IMR-90 (cell line): ENCODE data around the gene ACTA1. TPM values are rescaled to one million over a fixed set of nuclear protein-coding genes. Genes with fewer than 3 reads are reported as not detected.

Source experiments
- ATAC-seq: fragments of 200-7000 bp; cut with Tn5 transposase; 2 replicates; pipeline ENCODE4 v1.9.1; 2020; ENCODE audit warnings: low read depth, mild to moderate bottlenecking, moderate library complexity
- BruUV-seq: library from RNA; stranded (reverse); fragments of 400-500 nt; replicated peaks from 2 replicates; lab custom pipeline; 2021; lab: Mats Ljungman, UMichigan
- CTCF ChIA-PET: fragments of 300-600 bp; formaldehyde crosslinking; extraction: SDS; loops from one replicate; lab custom pipeline; 2021; ENCODE audit warnings: antibody characterized with exemption; lab: Yijun Ruan, JAX
- POLR2A ChIA-PET: fragments of 300-600 bp; sonication (Branson Sonifier 250); formaldehyde crosslinking; loops from one replicate; lab custom pipeline; 2022; ENCODE audit warnings: antibody characterized with exemption; ENCODE audit not compliant: unreplicated experiment; lab: Charles Lee
- DNase-seq: peaks from one replicate; pipeline ENCODE4 v3.0.0; 2013
- H2AFZ ChIP-seq: replicated peaks from 2 replicates; pipeline ENCODE3; 2013; ENCODE audit warnings: low read length, mild to moderate bottlenecking; ENCODE audit not compliant: poor library complexity
- H2AK5ac ChIP-seq: 2 replicates; pipeline ENCODE4 v1.6.1; 2013; ENCODE audit warnings: low read depth, low read length, inconsistent platforms
- H2AK9ac ChIP-seq: replicated peaks from 2 replicates; pipeline ENCODE3; 2013; ENCODE audit warnings: mild to moderate bottlenecking, low read depth, low read length, moderate library complexity; ENCODE audit not compliant: poor library complexity
- H2BK120ac ChIP-seq: 2 replicates; pipeline ENCODE4 v1.6.1; 2013; ENCODE audit warnings: low read depth, low read length, inconsistent platforms
- H2BK15ac ChIP-seq: 3 replicates; pipeline ENCODE4 v1.6.1; 2013; ENCODE audit warnings: low read depth, low read length, inconsistent platforms
- H2BK20ac ChIP-seq: 2 replicates; pipeline ENCODE4 v1.6.1; 2013; ENCODE audit warnings: low read depth, mild to moderate bottlenecking, inconsistent platforms, low read length, moderate library complexity
- H2BK5ac ChIP-seq: 2 replicates; pipeline ENCODE4 v1.6.1; 2013; ENCODE audit warnings: mild to moderate bottlenecking, low read depth, low read length, inconsistent platforms; ENCODE audit not compliant: poor library complexity, severe bottlenecking
- H3K14ac ChIP-seq: replicated peaks from 2 replicates; pipeline ENCODE4 v1.6.1; 2013; ENCODE audit warnings: low read depth, low read length, inconsistent platforms
- H3K18ac ChIP-seq: 2 replicates; pipeline ENCODE4 v1.6.1; 2013; ENCODE audit warnings: low read depth, low read length, control low read depth
- H3K23ac ChIP-seq: 2 replicates; pipeline ENCODE4 v1.6.1; 2013; ENCODE audit warnings: low read depth, low read length, inconsistent platforms
- H3K27ac ChIP-seq: 2 replicates; pipeline ENCODE4 v1.5.1; 2013; ENCODE audit warnings: mild to moderate bottlenecking, control low read depth, low read length; ENCODE audit not compliant: insufficient read depth
- H3K27me3 ChIP-seq: 2 replicates; pipeline ENCODE4 v1.6.1; 2013; ENCODE audit warnings: low read length; ENCODE audit not compliant: control insufficient read depth, insufficient read depth
- H3K36me3 ChIP-seq: 2 replicates; pipeline ENCODE4 v1.6.1; 2013; ENCODE audit warnings: low read length, mixed read lengths; ENCODE audit not compliant: control insufficient read depth, insufficient read depth
- H3K4ac ChIP-seq: 2 replicates; pipeline ENCODE4 v1.6.1; 2013; ENCODE audit warnings: low read depth, low read length, inconsistent platforms
- H3K4me1 ChIP-seq: 2 replicates; pipeline ENCODE4 v1.6.1; 2013; ENCODE audit warnings: low read length, mixed read lengths; ENCODE audit not compliant: control insufficient read depth, insufficient read depth
- H3K4me2 ChIP-seq: 2 replicates; pipeline ENCODE4 v1.6.1; 2013; ENCODE audit warnings: low read depth, mild to moderate bottlenecking, control low read depth, low read length, moderate library complexity
- H3K4me3 ChIP-seq: 2 replicates; pipeline ENCODE4 v1.5.1; 2013; ENCODE audit warnings: low read depth, mild to moderate bottlenecking, control low read depth, low read length, moderate library complexity; ENCODE audit not compliant: insufficient read depth
- H3K56ac ChIP-seq: 2 replicates; pipeline ENCODE4 v1.6.1; 2013; ENCODE audit warnings: low read length, inconsistent platforms; ENCODE audit not compliant: insufficient read depth; ENCODE audit errors: extremely low read depth
- H3K79me1 ChIP-seq, 2 experiments: 2 replicates each; pipeline ENCODE4 v1.6.1; 2013; ENCODE audit warnings: low read length in 2 of 2, inconsistent platforms in 1 of 2, low read depth in 1 of 2
- H3K9ac ChIP-seq: 2 replicates; pipeline ENCODE4 v1.6.1; 2013; ENCODE audit warnings: low read depth, low read length, control low read depth
- H3K9me1 ChIP-seq: 2 replicates; pipeline ENCODE4 v1.6.1; 2013; ENCODE audit warnings: low read length, inconsistent platforms; ENCODE audit not compliant: insufficient read depth
- H3K9me3 ChIP-seq: 2 replicates; pipeline ENCODE4 v1.6.1; 2013; ENCODE audit warnings: low read length; ENCODE audit not compliant: control insufficient read depth, insufficient read depth
- H4K20me1 ChIP-seq: 2 replicates; pipeline ENCODE4 v1.6.1; 2013; ENCODE audit warnings: low read length, inconsistent platforms; ENCODE audit not compliant: insufficient read depth
- H4K5ac ChIP-seq: 2 replicates; pipeline ENCODE4 v1.6.1; 2013; ENCODE audit warnings: mild to moderate bottlenecking, low read depth, low read length, control low read depth
- H4K8ac ChIP-seq, 2 experiments: 2 replicates each; pipeline ENCODE4 v1.6.1; 2013; ENCODE audit warnings: low read depth in 2 of 2, low read length in 2 of 2, control low read depth in 1 of 2, inconsistent platforms in 1 of 2
- H4K91ac ChIP-seq: 2 replicates; pipeline ENCODE4 v1.6.1; 2013; ENCODE audit warnings: low read depth, low read length, inconsistent platforms; ENCODE audit not compliant: insufficient read depth
- BHLHE40 ChIP-seq: fragments of 150-350 bp; IDR thresholded peaks from 2 replicates; pipeline ENCODE4 v1.6.1; 2016; ENCODE audit warnings: mild to moderate bottlenecking, low read depth, low read length
- CEBPB ChIP-seq: IDR thresholded peaks from 2 replicates; pipeline ENCODE4 v1.6.1; 2012; ENCODE audit warnings: low read depth, low read length, improper control_type of control experiment
- CHD1 ChIP-seq: IDR thresholded peaks from 2 replicates; pipeline ENCODE4 v1.6.1; 2012; ENCODE audit warnings: low read depth, low read length, improper control_type of control experiment
- MAFK ChIP-seq: IDR thresholded peaks from 2 replicates; pipeline ENCODE4 v1.6.1; 2012; ENCODE audit warnings: low read depth, low read length, improper control_type of control experiment
- MAZ ChIP-seq: IDR thresholded peaks from 2 replicates; pipeline ENCODE4 v1.6.1; 2012; ENCODE audit warnings: low read depth, mild to moderate bottlenecking, low read length, improper control_type of control experiment, moderate library complexity, borderline replicate concordance
- MXI1 ChIP-seq: IDR thresholded peaks from 2 replicates; pipeline ENCODE4 v1.6.1; 2012; ENCODE audit warnings: low read depth, mild to moderate bottlenecking, low read length, moderate library complexity, borderline replicate concordance
- POLR2A ChIP-seq: IDR thresholded peaks from 2 replicates; pipeline ENCODE4 v1.6.1; 2012; ENCODE audit warnings: mild to moderate bottlenecking, low read depth, low read length
- RCOR1 ChIP-seq: IDR thresholded peaks from 2 replicates; pipeline ENCODE4 v1.6.1; 2012; ENCODE audit warnings: mild to moderate bottlenecking, low read length, improper control_type of control experiment; ENCODE audit not compliant: insufficient replicate concordance
- WGBS, 2 experiments: methylation state at CpG; one replicate each; pipeline versions ENCODE4 v1.1.5 to v1.1.7; 2013; ENCODE audit warnings: missing lambda C conversion rate in 2 of 2; ENCODE audit not compliant: insufficient read length in 1 of 2; ENCODE audit errors: extremely low coverage in 2 of 2; 5-methylcytosine and 5-hydroxymethylcytosine counted together
- dilution Hi-C: fragments of 300-500 bp; cut with HindIII; formaldehyde crosslinking; loops from one replicate; pipeline ENCODE4 v1.14.3; 2018; ENCODE audit warnings: low sequenced_read_pairs; ENCODE audit not compliant: unreplicated experiment
- in situ Hi-C: fragments of 300-500 bp; cut with MboI; formaldehyde crosslinking; loops from 3 replicates; pipeline ENCODE4 v1.14.3; 2019; ENCODE audit warnings: low sequenced_read_pairs, inconsistent platforms, mixed read lengths
- intact Hi-C: fragments of 100-400 bp; cut with micrococcal nuclease; formaldehyde crosslinking; loops from 2 replicates; pipeline ENCODE4 v1.10.0; 2022
- polyA plus RNA-seq, 3 experiments: library from polyadenylated mRNA; depleted of rRNA; stranded (reverse); fragments of >200 nt; gene quantifications; 2 replicates each; pipeline ENCODE4 v1.2.3, GENCODE V29; 2012; ENCODE audit warnings: low replicate concordance in 1 of 3
- total RNA-seq: library from RNA; depleted of rRNA; stranded (reverse); fragments of >200 nt; gene quantifications from 2 replicates; pipeline ENCODE4 v1.2.3, GENCODE V29; 2012

ACTA1 gene
- total and polyA plus RNA-seq, 2 of the 4 experiments (the other 2 are of a cell fraction) = not detected

DNA sequence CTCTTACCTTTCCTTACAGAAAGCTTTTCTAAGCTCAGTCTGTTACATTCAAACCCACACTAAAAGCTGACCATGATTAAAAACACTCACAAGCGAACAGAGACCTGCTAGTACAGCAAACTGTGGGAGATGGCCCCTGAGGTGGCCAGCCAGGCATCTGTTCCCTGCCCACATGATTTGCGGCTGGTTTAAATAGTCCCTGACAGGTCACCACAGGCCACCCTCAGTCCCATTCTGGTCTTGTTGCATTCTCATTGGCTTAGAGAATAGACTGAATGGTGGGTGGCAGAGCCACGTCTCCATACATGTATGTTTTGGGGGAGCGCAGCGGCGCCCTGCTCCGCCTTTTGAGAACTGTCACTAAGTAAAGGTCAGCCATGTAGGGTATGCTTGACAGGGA lies 2.3 kb upstream of the ACTA1 start:
- POLR2A ChIA-PET = no interaction called here
- WGBS, 2 experiments = 80% methylated on average over 1 of the region's 7 CpGs; no CpG with 5 or more reads in 1 of the 2 experiments

More for the DNA sequence above, 2.3 kb upstream of the ACTA1 start:
- Histone ChIP-seq H3K4me2 (no peak overlapping the region), H3K14ac (no peak overlapping the region), H2AFZ (peak overlapping the region; percentile 39), H4K5ac (no peak overlapping the region), H4K20me1 (peaks cover under 1% of the 10 kb centered on the region; the same call in 1 of the 2 replicates), H2BK120ac (no peak overlapping the region), H3K18ac (no peak overlapping the region), H3K27ac (no peak overlapping the region), H4K8ac (no peak overlapping the region), H2AK5ac (no peak overlapping the region), H2BK20ac (no peak overlapping the region), H3K4ac (no peak overlapping the region), H3K4me1 (peaks cover 7% of the 10 kb centered on the region), H2BK15ac (no peak overlapping the region), H2AK9ac (no peak overlapping the region), H3K9ac (no peak overlapping the region), H3K27me3 (peaks cover 42% of the 10 kb centered on the region), H3K4me3 (no peak overlapping the region), H3K9me1 (peaks cover 7% of the 10 kb centered on the region), H3K9me3 (peaks cover 8% of the 10 kb centered on the region), H3K23ac (no peak overlapping the region), H4K91ac (no peak overlapping the region), H3K56ac (no peak overlapping the region), H3K36me3 (peaks cover 7% of the 10 kb centered on the region), H3K79me1 (no peaks in the 10 kb centered on the region; a peak in 1 of 4 replicates), H2BK5ac (no peak overlapping the region)
- DNase-seq = no peak
- in situ Hi-C loops (no loop called here), dilution Hi-C loops (no loop called here), intact Hi-C loops (no loop called here)
- TF ChIP-seq POLR2A (no peak), MAZ (no peak), MXI1 (no peak), CEBPB (no peak), BHLHE40 (no peak), CHD1 (no peak), RCOR1 (no peak), MAFK (no peak)
- CTCF ChIA-PET = interaction anchor here (0.5 kb wide), 1 partner anchor 30 kb away, joined by 3 read pairs; no protein-coding TSS in a partner anchor
- BruUV-seq = no TSS peak
- no peak for ATAC-seq
